Esophagus mucosa (tissue), 1 donor: ENCODE data around the gene CD300A. TPM values are rescaled to one million over a fixed set of nuclear protein-coding genes. Genes with fewer than 3 reads are reported as not detected.
"Not testable (repeated sequence)": the region's sequence is repeated elsewhere in the genome, so short reads cannot be mapped to it uniquely, and the experiment has no call there.

Experiments used
- ATAC-seq: fragments of 200-7000 bp; cut with Tn5 transposase; one replicate; pipeline ENCODE4 v1.9.1; 2020
- total RNA-seq: library from RNA; stranded (reverse); gene quantifications from one replicate; pipeline ENCODE4 v1.2.4, GENCODE V29; 2023
- donor health status: DM: yes; HTN: yes; CAD: no.

The CD300A gene
- total RNA-seq, 1 donor from 2014 or later, result 0.64 TPM

GRCh38 chr17:74485022-74485743 lies 18.7 kb downstream of the CD300A start:
- no peak for ATAC-seq

DNA sequence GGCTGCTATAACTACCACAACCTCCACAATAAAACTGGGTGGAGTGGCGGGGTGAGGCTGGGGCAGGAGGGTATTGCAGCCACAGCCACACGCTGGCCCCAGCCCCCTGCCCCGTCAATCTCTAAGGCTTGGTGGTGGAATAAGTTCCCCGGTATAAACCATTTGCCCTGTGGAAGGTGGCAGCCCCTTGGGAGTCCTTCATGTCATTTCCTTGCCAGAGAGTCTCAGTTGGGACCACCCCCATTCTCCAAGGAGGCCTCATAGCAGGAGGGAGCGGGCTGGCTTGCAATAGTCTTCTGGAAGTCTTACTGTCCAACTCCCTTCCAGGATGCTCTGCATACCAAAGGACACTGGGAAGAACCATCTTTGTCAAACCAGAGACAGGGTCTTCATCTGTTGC lies 19.4 kb downstream of the CD300A start:
- ATAC-seq, result no peak

GRCh38 chr17:74488276-74488675 lies 21.8 kb downstream of the CD300A start:
- ATAC-seq, result not testable (repeated sequence)

DNA sequence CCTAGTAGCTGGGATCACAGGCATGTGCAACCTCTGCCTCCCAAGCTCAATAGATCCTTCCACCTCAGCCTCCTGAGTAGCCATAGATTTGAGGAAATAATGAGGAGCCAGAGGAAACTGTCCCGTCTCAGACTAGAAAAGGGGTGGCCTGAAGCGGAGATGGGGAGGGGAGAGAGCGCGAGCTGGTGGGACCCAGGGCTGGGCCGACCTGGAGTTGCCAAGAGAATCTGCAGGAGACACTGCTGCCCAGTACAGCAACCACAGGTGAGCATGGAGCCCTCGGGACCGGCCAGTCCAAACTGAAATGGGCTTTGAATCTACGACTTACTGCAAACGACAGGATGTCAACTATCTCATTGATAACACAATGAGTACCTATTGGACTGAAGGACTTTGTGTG lies 24.3 kb downstream of the CD300A start:
- no peak for ATAC-seq

GRCh38 chr17:74491626-74492025 lies 25.2 kb downstream of the CD300A start:
- no peak for ATAC-seq

GRCh38 chr17:74493331-74493833 lies 26.9 kb downstream of the CD300A start:
- peak; percentile 73 for ATAC-seq

GRCh38 chr17:74497471-74497870 lies 31.0 kb downstream of the CD300A start:
- no peak for ATAC-seq

- no peak for ATAC-seq
Measured at GRCh38 chr17:74499992-74500391, 33.6 kb downstream of the CD300A start.

DNA sequence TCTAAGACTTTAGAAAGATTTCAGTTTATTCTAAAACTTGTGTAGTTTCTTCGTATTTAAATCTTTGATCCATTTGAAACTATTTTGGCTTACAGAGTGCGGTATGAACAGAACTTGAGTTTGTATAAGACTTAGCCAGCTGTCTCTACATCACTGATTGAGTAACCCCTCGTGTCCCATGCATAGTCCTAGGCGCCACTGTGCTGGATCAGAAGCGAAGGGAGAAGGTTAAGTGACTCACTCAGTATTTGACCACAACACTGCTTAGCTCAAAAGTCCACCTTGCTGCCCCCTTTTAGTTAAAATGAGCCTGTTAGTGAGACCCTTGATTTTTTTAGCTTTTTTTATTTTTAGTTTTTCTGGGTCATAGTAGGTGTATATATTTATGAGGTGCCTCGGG lies 36.4 kb downstream of the CD300A start:
- ATAC-seq, result no peak

GRCh38 chr17:74503949-74504348 lies 37.5 kb downstream of the CD300A start:
- not testable (repeated sequence) for ATAC-seq

DNA sequence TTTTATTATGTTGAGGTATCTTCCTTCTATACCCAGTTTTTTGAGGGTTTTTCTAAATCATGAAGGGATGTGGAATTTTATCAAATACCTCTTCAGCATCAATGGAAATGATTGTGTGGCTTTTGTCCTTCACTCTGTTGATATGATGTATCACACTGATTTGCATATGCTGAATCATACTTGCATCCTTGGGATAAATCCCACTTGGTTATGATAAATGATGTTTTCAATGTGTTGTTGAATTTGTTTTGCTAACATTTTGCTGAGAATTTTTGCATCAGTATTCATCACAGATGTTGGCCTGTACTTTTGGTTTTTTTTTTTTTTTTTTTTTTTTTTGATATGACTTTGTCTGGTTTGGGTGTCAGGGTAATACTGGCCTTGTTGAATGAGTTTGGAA lies 41.7 kb downstream of the CD300A start:
- no peak for ATAC-seq

DNA sequence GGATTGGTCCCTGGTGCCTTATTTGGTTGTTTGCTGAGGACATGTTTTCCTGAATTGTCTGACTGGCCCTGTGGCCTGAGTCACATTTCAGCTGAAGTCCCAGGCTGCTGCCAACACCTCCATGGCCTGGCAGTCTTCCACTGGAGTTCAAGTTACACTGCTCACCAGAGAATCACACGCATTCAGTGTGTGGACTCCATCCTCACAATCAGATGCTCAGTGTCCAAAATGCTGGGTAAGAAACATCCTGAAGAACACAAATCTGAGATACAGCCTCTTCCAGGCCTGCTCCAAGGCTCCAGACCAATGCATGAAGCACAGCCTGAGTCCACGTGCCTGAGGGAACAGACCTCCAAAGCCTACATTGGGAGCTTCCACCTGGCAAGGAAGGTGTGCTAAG lies 45.6 kb downstream of the CD300A start:
- ATAC-seq, result peak; percentile 28

DNA sequence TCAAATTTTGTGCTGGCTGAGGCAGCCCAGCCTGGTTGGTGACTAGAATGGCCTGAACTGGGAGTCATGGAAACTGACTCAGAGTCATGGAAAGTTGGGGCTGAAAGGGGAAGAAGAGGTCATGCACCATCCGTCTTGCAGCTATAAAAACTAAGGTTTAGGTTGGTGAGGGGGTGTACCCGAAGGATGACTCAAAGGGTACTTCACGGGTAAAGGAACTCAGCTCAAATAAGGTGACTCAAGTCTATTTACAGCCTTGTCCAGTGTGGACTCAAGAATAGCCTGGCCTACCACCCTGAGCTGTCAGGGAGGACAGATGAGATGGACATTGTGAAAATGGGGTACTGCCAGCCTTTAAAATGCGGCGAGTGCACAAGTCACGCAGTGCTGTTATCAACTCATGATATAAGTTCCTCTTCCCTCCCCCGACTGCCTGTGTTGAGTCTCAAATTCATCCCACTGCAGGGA lies 46.2 kb downstream of the CD300A start:
- ATAC-seq, result peak; percentile 28

GRCh38 chr17:74513987-74514631 lies 47.7 kb downstream of the CD300A start:
- ATAC-seq, result no peak

- no peak for ATAC-seq
Measured at GRCh38 chr17:74514632-74515334, 48.3 kb downstream of the CD300A start.

DNA sequence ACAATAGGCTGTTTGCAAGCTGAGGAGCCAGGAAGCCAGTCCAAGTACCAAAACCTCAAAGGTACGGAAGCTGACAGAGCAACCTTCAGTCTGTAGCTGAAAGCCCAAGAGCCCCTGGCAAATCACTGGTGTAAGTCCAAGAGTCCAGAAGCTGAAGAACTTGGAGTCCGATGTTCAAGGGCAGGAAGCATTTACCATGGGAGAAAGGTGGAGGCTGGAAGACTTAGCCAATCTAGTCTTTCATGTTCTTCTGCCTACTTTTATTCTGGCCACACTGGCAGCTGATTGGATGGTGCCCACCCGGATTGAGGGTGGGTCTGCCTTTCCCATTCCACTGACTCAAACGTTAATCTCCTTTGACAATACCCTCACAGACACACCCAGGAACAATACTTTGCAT lies 49.5 kb downstream of the CD300A start:
- no peak for ATAC-seq

GRCh38 chr17:74516561-74517328 lies 50.3 kb downstream of the CD300A start:
- ATAC-seq, result no peak

GRCh38 chr17:74518413-74518981 lies 52.1 kb downstream of the CD300A start:
- ATAC-seq, result not testable (repeated sequence)

DNA sequence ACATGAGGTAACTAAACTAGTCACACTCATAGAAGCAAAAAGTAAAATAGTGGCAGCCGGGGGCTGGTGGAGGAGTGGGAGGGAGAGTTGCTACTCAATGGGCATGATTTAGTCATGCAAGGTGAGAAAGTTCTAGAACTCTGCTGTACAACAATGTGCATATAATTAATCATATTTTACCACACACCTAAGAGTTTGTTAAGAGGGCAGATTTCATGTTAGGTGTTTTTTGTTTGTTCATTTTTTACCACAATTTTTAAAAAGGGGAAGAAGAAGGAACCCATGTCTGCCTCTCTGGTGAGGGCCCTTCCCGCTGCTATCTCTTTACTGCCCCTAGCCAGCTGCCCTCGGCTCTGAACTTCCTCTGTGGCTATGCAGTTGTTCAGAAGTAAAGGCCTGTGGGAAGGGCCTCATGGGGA lies 53.6 kb downstream of the CD300A start:
- no peak for ATAC-seq

DNA sequence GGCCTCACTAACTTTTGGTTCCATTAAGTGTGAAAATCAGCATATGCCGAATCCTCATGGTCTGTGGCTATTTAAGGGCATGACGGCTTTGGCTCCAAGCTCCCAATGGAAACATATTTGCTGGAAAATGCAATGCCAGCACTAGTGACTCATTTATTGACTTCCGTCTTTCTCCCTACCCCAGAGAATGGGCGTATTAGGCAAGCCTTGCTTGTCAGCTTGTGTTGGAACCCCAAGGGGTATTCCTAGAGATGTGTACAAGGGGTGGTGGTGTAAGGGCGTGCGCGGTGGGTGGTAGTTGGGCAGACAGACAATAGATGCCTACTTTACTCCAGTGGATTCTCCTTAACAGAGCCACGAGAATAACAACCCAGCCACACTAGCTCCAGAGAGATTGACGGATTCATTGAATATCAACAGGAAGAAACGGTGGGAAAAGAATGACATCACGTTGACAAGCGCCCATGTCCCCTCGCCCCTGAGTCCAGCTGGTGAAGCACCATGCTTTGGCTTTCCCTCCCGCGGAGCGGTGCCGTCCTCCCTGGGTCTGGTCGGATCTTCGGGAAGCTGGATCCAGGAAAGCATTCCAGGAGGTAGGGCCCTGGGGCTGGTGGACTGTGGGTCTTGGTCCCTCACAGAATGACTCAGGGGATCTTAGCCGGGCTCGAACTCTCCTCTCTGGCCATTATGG lies 54.5 kb downstream of the CD300A start:
- ATAC-seq, result no peak

DNA sequence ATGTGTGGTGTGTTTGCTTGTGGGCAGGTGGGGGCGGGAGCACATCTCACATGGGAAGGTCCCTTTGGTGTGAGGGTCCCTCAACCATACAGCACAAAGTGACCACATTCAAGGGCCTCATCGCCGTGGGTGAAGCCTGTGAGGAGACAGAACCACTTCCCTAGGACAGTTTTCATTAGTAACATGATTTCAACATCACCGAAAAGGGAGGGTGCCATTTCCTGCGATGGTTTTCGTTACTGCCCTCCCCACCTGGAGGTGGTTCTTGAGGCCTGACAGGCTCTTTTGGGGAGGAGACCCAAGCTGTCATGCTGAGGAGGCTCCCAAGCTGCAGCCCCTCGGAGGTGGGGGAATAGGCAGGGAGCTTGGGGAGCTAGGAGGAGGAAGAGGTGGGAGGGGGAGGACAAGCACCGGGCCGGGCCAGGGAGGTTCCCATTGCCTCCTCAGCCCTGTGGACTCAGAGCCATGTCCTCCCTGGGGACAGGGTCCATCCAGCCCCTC lies 55.3 kb downstream of the CD300A start:
- ATAC-seq, result no peak
